Pons (tissue), 1 donor: ENCODE measurements around the gene ATG7.
"Not testable (repeated sequence)": the region's sequence is repeated elsewhere in the genome, so short reads cannot be mapped to it uniquely, and the experiment has no call there.

Experiments
- DNase-seq: peaks from one replicate; pipeline ENCODE4 v3.0.0-alpha.2; 2016; ENCODE audit warnings: low spot score

Gene ATG7

GRCh38 chr3:11569156-11569741 is 297.1 kb downstream of the ATG7 start:
- DNase-seq: no peak

GRCh38 chr3:11570251-11570650 is 298.1 kb downstream of the ATG7 start:
- no peak for DNase-seq

GRCh38 chr3:11570789-11571495 is 298.7 kb downstream of the ATG7 start:
- no peak for DNase-seq

- not testable (repeated sequence) for DNase-seq
Measured at GRCh38 chr3:11572660-11573059, 300.5 kb downstream of the ATG7 start.

GRCh38 chr3:11574981-11575669 is 302.9 kb downstream of the ATG7 start:
- no peak for DNase-seq

GRCh38 chr3:11575677-11576076 is 303.5 kb downstream of the ATG7 start:
- DNase-seq: no peak

GRCh38 chr3:11576453-11576852 is 304.3 kb downstream of the ATG7 start:
- DNase-seq: no peak

- DNase-seq: no peak
Measured at GRCh38 chr3:11578169-11578568, 306.0 kb downstream of the ATG7 start.

GRCh38 chr3:11580645-11581044 is 308.4 kb downstream of the ATG7 start:
- no peak for DNase-seq

- DNase-seq: peak; percentile 91
Measured at GRCh38 chr3:11581237-11582190, 309.3 kb downstream of the ATG7 start.

- no peak for DNase-seq
Measured at GRCh38 chr3:11582191-11582968, 310.2 kb downstream of the ATG7 start.

- no peak for DNase-seq
Measured at GRCh38 chr3:11583235-11583634, 311.0 kb downstream of the ATG7 start.

- DNase-seq: no peak
Measured at GRCh38 chr3:11583638-11584046, 311.4 kb downstream of the ATG7 start.

GRCh38 chr3:11584570-11584969 is 312.4 kb downstream of the ATG7 start:
- DNase-seq: no peak

GRCh38 chr3:11587766-11588165 is 315.6 kb downstream of the ATG7 start:
- DNase-seq: no peak

GRCh38 chr3:11588338-11588737 is 316.1 kb downstream of the ATG7 start:
- no peak for DNase-seq

GRCh38 chr3:11588755-11589154 is 316.6 kb downstream of the ATG7 start:
- no peak for DNase-seq

- DNase-seq: no peak
Measured at GRCh38 chr3:11589706-11590105, 317.5 kb downstream of the ATG7 start.

GRCh38 chr3:11591002-11591355 is 318.8 kb downstream of the ATG7 start:
- DNase-seq: no peak

- DNase-seq: peak; percentile 97
Measured at GRCh38 chr3:11591391-11592282, 319.4 kb downstream of the ATG7 start.
